AG09309 (cell line): Measurements from ENCODE around the gene DOCK2.
A peak's percentile ranks its signal among the peaks of the same experiment; 100 is the strongest.

ENCODE experiments used
- DNase-seq: peaks from one replicate; pipeline ENCODE4 v3.0.0-alpha.2; 2010; ENCODE audit warnings: low read depth
- H3K4me3 ChIP-seq: 2 replicates; pipeline ENCODE4 v1.5.1; 2011; ENCODE audit warnings: mild to moderate bottlenecking, low read depth, low read length, moderate library complexity; ENCODE audit not compliant: control insufficient read depth
- TF ChIP-seq, protein P1 (sequence below): IDR thresholded peaks from 2 replicates; pipeline ENCODE4 v1.5.1; 2011; ENCODE audit warnings: mild to moderate bottlenecking, low read depth, low read length, inconsistent platforms; ENCODE audit not compliant: insufficient read depth, control insufficient read depth; ENCODE audit errors: missing control alignments

The DOCK2 gene

DNA sequence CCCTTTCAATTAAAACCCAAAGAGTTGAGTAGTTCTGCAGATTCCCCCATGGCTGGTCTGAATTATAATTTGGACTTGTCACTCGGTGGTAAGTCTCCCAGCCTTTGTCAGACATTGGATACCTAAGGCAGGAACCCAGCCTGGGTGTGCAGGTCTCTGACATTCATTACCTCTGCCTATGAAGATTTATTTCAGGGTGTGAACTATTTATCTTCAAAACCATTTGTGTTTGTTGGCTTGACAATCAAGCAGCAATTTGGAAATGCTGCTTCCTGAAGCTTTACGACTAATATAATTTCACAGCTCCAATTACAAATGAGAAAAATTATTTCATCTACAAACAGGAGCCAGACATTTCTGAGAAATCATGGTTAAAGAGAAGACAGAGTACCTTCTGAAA is 160.5 kb downstream of the DOCK2 start:
- TF ChIP-seq, protein P1, sequence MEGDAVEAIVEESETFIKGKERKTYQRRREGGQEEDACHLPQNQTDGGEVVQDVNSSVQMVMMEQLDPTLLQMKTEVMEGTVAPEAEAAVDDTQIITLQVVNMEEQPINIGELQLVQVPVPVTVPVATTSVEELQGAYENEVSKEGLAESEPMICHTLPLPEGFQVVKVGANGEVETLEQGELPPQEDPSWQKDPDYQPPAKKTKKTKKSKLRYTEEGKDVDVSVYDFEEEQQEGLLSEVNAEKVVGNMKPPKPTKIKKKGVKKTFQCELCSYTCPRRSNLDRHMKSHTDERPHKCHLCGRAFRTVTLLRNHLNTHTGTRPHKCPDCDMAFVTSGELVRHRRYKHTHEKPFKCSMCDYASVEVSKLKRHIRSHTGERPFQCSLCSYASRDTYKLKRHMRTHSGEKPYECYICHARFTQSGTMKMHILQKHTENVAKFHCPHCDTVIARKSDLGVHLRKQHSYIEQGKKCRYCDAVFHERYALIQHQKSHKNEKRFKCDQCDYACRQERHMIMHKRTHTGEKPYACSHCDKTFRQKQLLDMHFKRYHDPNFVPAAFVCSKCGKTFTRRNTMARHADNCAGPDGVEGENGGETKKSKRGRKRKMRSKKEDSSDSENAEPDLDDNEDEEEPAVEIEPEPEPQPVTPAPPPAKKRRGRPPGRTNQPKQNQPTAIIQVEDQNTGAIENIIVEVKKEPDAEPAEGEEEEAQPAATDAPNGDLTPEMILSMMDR: no peak
- DNase-seq: no peak
- H3K4me3 ChIP-seq: no peak overlapping the region

DNA sequence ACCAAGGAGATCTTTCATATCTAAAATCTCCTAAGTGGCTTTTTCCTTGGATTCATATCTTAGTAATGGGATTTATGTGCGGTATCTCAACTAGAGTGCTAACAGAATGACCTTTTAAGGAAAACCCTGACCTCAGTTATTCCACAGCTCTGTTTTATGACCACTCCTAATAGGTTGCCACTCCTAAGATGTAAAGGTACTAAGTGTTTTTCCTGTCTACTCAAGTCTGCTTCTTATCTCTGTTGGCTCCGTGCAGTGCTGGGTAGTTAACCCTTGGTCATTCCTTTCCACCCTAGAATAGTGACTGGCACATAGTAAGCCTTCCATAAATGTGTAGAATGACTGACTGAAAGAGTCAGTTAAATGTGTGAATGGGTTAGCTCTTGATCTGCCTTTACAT is 161.4 kb downstream of the DOCK2 start:
- DNase-seq: no peak
- TF ChIP-seq, protein P1: no peak
- H3K4me3 ChIP-seq: no peak overlapping the region

GRCh38 chr5:169798906-169799660 is 162.0 kb downstream of the DOCK2 start:
- DNase-seq: no peak
- H3K4me3 ChIP-seq: no peak overlapping the region
- TF ChIP-seq, protein P1: no peak

DNA sequence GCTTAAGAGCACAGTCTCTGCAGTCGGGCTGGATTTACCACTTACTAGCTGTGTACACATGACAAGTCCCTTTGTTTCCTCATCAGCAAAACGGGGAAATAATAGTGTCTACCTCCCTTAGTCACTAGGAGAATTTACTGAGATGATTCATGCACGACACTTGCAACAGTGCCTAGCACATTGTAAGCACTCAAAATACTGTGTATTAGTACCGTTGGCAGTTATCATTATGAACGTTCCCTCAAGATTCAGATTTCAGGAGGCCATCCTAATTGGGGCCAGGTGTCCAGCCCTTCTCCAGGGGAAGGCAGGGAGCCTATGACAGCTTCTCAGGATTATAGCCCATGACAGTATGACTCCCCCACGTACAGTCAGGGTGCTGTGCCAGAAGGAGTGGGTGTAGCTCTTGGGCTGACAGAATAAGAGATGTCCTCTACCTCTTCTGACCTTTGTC is 164.3 kb downstream of the DOCK2 start:
- H3K4me3 ChIP-seq: no peak overlapping the region
- TF ChIP-seq, protein P1: no peak
- DNase-seq: peak; percentile 64

- TF ChIP-seq, protein P1: no peak
- DNase-seq: no peak
- H3K4me3 ChIP-seq: no peak overlapping the region
These were observed 164.7 kb downstream of the DOCK2 start for GRCh38 chr5:169801781-169802180.

DNA sequence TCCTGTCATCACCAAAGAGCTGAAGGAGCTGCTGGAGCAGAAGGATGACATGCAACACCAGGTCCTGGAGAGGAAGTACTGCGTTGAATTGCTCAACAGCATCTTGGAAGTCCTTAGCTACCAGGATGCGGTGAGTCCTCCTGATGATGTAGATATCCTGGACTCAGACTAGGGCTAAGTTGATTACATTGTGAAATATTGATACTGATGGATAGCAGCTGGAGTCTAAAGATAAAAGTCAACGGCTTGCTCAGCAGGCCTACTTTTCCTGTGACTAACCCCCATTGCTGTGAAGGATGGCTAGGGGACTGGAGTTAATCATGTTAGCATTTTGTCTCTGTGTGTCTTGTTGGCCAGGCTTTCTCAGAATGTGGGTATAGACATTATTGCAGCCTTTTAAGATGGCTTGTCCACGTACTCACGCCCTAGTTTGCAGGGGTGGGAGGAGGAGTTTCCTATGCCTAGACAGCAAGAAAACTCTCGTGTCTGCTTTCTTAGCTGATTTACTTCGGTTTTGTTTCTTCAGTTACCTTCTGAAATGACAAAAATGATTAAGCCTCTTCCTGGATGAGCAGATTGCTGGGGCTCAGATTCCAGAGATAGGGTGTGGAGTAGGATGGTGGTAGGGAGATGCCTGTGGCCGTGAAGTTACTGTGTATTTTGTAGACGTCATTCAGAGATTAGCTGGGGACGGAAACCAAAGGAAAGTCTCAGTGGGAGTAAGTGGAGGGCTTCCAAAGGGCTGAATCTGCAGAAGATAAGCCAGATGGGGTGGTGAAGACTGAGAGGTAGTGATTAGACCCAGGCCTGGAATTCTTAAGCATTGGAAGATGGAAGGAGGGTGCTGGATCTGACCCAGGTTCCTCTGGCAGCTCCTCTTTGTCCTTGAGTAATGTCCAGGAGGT is 166.3 kb downstream of the DOCK2 start:
- peak; percentile 97 for DNase-seq
- H3K4me3 ChIP-seq: no peak overlapping the region
- TF ChIP-seq, protein P1: no peak
